T-helper 2 cell treated with Interferon-gamma antibody and Interleukin-4, amounts not matched to agents 100 ng/mL and 5 ng/mL, for 36 hours (primary cell): Measurements from ENCODE around the gene CHD9NB. TPM values are rescaled to one million over a fixed set of nuclear protein-coding genes. Genes with fewer than 3 reads are reported as not detected.
"Not testable (repeated sequence)": the region's sequence is repeated elsewhere in the genome, so short reads cannot be mapped to it uniquely, and the experiment has no call there.

ENCODE experiments used
- intact Hi-C: fragments of 100-400 bp; cut with micrococcal nuclease; formaldehyde crosslinking; loops from one replicate; pipeline ENCODE4 v1.15.1; 2023
- total RNA-seq: library from RNA; stranded (reverse); gene quantifications from 2 replicates; pipeline ENCODE4 v1.2.3, GENCODE V29; 2022

Gene CHD9NB
- total RNA-seq, 1 donor from 2014 or later: 0.68 TPM

DNA sequence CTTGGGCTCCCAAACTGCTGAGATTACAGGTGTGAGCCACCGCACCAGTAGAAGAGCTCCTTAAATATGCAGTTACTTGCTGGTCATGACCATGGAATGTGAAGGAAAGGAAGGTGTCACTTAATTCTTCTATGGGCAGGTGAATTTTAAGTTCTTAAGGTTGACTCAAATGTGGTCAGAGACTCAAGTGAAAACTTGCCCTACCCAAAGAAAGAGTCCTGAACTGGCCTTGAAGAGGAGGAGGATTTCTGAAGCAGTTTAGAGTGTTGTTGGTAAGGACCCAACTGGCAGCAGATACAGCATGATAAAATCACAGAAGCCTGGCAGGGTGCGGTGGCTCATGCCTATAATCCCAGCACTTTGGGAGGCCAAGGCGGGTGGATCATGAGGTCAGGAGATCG, 31.4 kb upstream of the CHD9NB start:
- intact Hi-C loops: no loop called here

GRCh38 chr16:53083119-53083518, 30.4 kb upstream of the CHD9NB start:
- intact Hi-C loops: no loop called here

- intact Hi-C loops: no loop called here
These were observed 29.8 kb upstream of the CHD9NB start for GRCh38 chr16:53082509-53082908.

DNA sequence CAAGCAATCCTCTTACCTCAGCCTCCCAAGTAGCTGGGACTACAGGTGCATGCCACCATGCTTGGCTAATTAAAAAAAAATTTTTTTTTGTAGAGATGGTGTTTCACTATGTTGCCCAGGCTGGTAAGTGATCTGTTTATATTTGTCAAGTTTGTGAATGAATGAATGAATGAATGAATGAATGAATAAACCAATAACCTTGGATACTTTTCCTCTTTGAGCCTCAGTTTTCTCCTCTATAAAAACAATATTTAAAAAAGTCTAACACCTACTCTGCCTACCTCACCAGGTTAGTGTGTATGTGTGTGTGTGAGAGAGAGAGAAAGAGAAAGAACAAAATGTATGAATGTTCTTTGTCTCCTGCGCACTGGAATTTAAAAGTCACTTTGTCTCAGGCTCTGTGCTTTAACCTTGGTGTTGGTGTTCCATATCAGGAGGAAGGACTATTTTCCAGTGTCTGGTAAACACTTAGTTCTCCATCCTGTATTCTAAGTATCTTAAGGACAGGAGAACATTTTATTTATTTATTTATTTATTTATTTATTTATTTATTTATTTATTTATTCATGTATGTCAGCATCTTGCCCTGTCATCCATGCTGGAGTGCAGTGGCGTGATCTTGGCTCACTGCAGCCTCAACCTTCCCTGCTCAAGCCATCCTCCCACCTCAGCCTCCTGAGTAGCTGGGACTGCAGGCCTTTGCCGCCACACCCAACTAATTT, 29.1 kb upstream of the CHD9NB start:
- intact Hi-C loops: no loop called here

- intact Hi-C loops: no loop called here
These were observed 28.3 kb upstream of the CHD9NB start for GRCh38 chr16:53081032-53081424.

- intact Hi-C loops: no loop called here
These were observed 27.8 kb upstream of the CHD9NB start for GRCh38 chr16:53080345-53081031.

- intact Hi-C loops: no loop called here
These were observed 26.2 kb upstream of the CHD9NB start for GRCh38 chr16:53078765-53079485.

GRCh38 chr16:53078247-53078646, 25.6 kb upstream of the CHD9NB start:
- intact Hi-C loops: no loop called here

DNA sequence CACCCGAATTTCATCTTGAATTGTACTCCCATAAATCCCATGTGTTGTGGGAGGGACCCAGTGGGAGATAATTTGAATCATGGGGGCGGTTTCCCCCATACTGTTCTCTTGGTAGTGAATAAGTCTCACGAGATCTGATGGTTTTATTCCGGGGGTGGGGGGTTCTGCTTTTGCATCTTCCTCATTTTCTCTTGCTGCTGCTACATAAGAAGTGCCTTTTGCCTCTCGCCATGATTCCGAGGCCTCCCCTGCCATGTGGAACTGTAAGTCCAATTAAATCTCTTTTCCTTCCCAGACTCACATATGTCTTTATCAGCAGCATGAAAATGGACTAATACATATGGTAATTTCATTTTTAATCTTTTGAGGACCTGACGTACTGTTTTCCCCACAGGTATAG, 22.8 kb upstream of the CHD9NB start:
- intact Hi-C loops: not testable (repeated sequence)

- intact Hi-C loops: not testable (repeated sequence)
These were observed 21.6 kb upstream of the CHD9NB start for GRCh38 chr16:53074296-53074695.

DNA sequence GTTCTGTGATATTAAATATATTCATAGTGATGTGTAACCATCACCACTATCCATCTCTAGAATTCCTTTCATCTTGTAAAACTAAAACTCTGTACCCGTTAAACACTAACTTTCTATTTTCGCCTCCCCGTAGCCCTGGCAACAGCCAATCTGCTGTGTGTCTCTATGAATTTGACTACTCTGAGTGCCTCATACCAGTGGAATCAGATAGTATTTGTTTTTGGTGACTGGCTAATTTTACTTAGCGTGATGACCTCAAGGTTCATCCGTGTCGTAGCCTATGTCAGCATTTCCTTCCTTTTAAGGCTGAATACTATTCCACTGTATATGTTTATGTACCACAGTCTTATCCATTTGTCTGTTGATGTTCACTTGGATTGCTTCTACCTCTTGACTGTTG, 20.3 kb upstream of the CHD9NB start:
- intact Hi-C loops: no loop called here

- intact Hi-C loops: no loop called here
These were observed 19.1 kb upstream of the CHD9NB start for GRCh38 chr16:53071748-53072301.

DNA sequence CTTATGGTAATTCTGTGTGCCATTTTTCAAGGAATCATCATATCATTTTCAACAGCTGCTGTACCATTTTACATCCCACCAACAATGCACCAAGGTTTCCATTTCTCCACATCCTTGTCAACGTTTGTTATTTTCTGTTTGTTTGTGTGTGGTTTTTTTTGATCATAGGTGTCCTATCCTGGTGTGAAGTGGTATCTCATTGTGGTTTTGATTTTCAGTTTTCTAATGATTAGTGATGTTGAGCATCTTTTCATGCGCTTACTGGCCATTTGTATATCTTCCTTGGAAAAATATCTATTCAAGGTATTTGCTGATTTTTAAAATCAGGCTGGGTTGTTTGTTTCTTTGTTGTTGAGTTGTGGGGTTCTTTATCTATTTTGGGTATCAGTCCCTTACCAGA, 17.1 kb upstream of the CHD9NB start:
- intact Hi-C loops: no loop called here

- intact Hi-C loops: no loop called here
These were observed 15.7 kb upstream of the CHD9NB start for GRCh38 chr16:53068423-53068833.

DNA sequence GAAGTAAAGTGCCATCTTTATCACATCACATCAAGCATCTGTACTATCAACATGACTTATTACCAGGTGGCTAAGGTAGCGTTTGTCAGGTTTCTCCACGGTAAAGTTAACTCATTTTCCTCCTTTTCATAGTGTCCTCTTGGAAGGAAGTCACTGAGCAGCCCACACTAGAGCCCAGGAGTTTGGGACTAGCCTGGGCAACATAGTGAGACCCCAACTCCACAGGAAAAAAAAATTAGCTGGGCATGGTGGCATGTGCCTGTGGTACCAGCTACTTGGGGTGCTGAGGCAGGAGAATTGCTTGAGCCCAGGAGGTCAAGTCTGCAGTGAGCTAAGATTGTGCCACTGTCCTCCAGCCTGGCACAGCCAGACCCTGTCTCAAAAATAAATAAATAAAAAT, 15.0 kb upstream of the CHD9NB start:
- intact Hi-C loops: no loop called here

- intact Hi-C loops: no loop called here
These were observed 12.9 kb upstream of the CHD9NB start for GRCh38 chr16:53065461-53066061.

- intact Hi-C loops: no loop called here
These were observed 11.4 kb upstream of the CHD9NB start for GRCh38 chr16:53064081-53064578.

GRCh38 chr16:53061701-53062159, 9.0 kb upstream of the CHD9NB start:
- intact Hi-C loops: no loop called here

DNA sequence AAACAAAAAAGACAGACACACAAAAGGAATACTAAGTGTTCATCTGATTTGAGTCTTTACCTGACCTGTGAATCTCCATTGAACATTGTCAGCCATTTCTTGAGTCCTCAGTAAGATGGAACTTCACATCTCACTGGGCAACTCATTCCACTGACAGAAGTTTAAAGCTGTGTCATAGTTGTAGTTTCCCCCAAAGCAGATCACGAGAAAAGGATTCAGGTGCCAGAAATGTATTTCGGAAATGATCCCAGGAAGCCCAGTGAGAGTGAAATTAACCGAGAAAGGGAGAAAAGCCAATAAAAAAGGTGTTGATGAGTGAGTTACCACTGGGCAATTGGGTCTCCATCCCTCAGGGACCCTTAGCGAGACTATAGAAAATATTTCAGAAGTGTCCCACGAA, 8.6 kb upstream of the CHD9NB start:
- intact Hi-C loops: no loop called here

DNA sequence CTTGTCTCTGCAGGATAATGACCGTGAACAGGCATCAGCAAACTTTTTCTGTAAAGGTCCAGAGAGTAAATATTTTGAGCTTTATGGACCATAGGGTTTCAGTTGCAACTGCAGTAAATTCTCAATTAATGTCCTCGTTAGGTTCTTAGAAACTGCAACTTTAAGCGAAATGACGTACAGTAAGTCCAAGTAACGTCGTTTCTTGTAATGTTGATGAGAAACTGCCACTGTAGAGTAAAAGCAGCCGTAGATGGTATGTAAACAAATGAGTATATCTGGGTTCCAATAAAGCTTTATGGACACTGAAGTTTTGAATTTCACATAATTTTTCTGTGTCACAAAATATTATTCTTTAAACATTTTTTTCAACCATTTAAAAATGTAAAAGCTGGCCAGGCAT, 7.0 kb upstream of the CHD9NB start:
- intact Hi-C loops: loop anchor here (10.0 kb wide), 1 partner anchor 395 kb away; no protein-coding TSS in a partner anchor

- intact Hi-C loops: loop anchor here (10.0 kb wide), 1 partner anchor 396 kb away; no protein-coding TSS in a partner anchor
These were observed 6.2 kb upstream of the CHD9NB start for GRCh38 chr16:53058882-53059281.
